ENCODE measurements around the gene PCDH15.

DNA sequence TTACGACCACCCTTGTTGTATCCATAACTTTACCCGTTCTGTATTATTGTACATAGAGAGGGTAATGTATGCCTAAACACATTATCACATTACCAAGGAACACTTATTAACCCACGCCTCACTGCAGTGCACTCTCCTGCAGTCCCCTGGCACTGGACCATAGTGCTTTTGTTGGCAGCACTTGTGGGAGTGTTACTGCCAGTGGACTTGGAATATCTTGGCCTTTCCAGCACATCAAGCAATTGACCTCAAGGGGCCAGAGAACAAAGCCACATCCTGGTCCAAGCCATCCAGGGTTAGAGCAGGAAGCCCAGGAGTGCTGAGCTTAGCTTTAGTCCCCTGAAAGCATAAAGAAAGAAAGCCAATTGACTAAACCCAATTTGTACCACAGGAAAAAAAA lies 304.2 kb downstream of the PCDH15 start:
- TF ChIP-seq, protein P1, sequence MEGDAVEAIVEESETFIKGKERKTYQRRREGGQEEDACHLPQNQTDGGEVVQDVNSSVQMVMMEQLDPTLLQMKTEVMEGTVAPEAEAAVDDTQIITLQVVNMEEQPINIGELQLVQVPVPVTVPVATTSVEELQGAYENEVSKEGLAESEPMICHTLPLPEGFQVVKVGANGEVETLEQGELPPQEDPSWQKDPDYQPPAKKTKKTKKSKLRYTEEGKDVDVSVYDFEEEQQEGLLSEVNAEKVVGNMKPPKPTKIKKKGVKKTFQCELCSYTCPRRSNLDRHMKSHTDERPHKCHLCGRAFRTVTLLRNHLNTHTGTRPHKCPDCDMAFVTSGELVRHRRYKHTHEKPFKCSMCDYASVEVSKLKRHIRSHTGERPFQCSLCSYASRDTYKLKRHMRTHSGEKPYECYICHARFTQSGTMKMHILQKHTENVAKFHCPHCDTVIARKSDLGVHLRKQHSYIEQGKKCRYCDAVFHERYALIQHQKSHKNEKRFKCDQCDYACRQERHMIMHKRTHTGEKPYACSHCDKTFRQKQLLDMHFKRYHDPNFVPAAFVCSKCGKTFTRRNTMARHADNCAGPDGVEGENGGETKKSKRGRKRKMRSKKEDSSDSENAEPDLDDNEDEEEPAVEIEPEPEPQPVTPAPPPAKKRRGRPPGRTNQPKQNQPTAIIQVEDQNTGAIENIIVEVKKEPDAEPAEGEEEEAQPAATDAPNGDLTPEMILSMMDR (IDR thresholded peaks at IDR 0.05), result no peak
- TF ChIP-seq POLR2AphosphoS5 (IDR thresholded peaks at IDR 0.05), result no peak
